GM23338 (cell line): ENCODE measurements around the gene TMEM236. TPM values are rescaled to one million over a fixed set of nuclear protein-coding genes. Genes with fewer than 3 reads are reported as not detected.

Experiments used
- ATAC-seq: fragments of 200-7000 bp; cut with Tn5 transposase; 3 replicates; pipeline ENCODE4 v1.9.1; 2020
- DNase-seq: peaks from one replicate; pipeline ENCODE4 v3.0.0-alpha.2; 2015; ENCODE audit warnings: low spot score
- H2AFZ ChIP-seq: fragments of 200-600 bp; sonication (generic); 2 replicates; pipeline ENCODE4 v1.8.0; 2016; ENCODE audit warnings: antibody characterized with exemption, mild to moderate bottlenecking, moderate library complexity
- H3F3A ChIP-seq: fragments of 200-600 bp; sonication (generic); replicated peaks from 2 replicates; pipeline ENCODE4 v1.8.0; 2017; ENCODE audit warnings: antibody characterized with exemption, mixed run types, low read depth
- H3K27ac ChIP-seq: fragments of 200-600 bp; sonication (generic); 2 replicates; pipeline ENCODE4 v1.6.1; 2016; ENCODE audit warnings: low read depth
- H3K27me3 ChIP-seq: fragments of 200-600 bp; sonication (generic); 2 replicates; pipeline ENCODE4 v1.8.0; 2016; ENCODE audit warnings: mild to moderate bottlenecking, mixed run types, moderate library complexity; ENCODE audit not compliant: insufficient read depth
- H3K36me3 ChIP-seq: fragments of 200-600 bp; sonication (generic); 2 replicates; pipeline ENCODE4 v1.8.0; 2016; ENCODE audit warnings: mild to moderate bottlenecking; ENCODE audit not compliant: insufficient read depth
- H3K4me1 ChIP-seq: fragments of 200-600 bp; sonication (generic); 2 replicates; pipeline ENCODE4 v1.8.0; 2016; ENCODE audit warnings: mild to moderate bottlenecking, moderate library complexity; ENCODE audit not compliant: insufficient read depth
- H3K4me2 ChIP-seq: fragments of 200-600 bp; sonication (generic); 2 replicates; pipeline ENCODE4 v1.7.1; 2017; ENCODE audit warnings: mixed run types
- H3K4me3 ChIP-seq: fragments of 200-600 bp; sonication (generic); 2 replicates; pipeline ENCODE4 v1.6.1; 2016; ENCODE audit warnings: mixed run types
- H3K79me2 ChIP-seq: fragments of 200-600 bp; sonication (generic); replicated peaks from 2 replicates; pipeline ENCODE4 v1.8.0; 2017; ENCODE audit warnings: mild to moderate bottlenecking; ENCODE audit not compliant: insufficient read depth
- H3K9me2 ChIP-seq: fragments of 200-600 bp; sonication (generic); 2 replicates; pipeline ENCODE4 v1.8.0; 2017; ENCODE audit not compliant: insufficient read depth
- H4K20me1 ChIP-seq: fragments of 200-600 bp; sonication (generic); replicated peaks from 2 replicates; pipeline ENCODE4 v1.8.0; 2017; ENCODE audit warnings: mild to moderate bottlenecking; ENCODE audit not compliant: insufficient read depth
- H3K27ac Mint-ChIP-seq: 2 replicates; pipeline ENCODE4 v1.8.0; 2020; ENCODE audit warnings: inconsistent platforms, mild to moderate bottlenecking, moderate library complexity, mixed read lengths
- H3K27me3 Mint-ChIP-seq: 3 replicates; pipeline ENCODE4 v1.8.0; 2022; ENCODE audit warnings: low read depth, mild to moderate bottlenecking, moderate library complexity, mixed read lengths, inconsistent platforms; ENCODE audit not compliant: insufficient read depth, poor library complexity
- H3K36me3 Mint-ChIP-seq: 3 replicates; pipeline ENCODE4 v1.8.0; 2021; ENCODE audit warnings: low read depth, mild to moderate bottlenecking, inconsistent platforms, moderate library complexity, mixed read lengths
- H3K4me1 Mint-ChIP-seq: 3 replicates; pipeline ENCODE4 v1.8.0; 2020; ENCODE audit warnings: mild to moderate bottlenecking, inconsistent platforms, mixed read lengths
- H3K4me3 Mint-ChIP-seq: 3 replicates; pipeline ENCODE4 v1.8.0; 2021; ENCODE audit warnings: moderate library complexity, mild to moderate bottlenecking, inconsistent platforms, mixed read lengths
- H3K9me3 Mint-ChIP-seq: 3 replicates; pipeline ENCODE4 v1.8.0; 2020; ENCODE audit warnings: moderate library complexity, mild to moderate bottlenecking, inconsistent platforms, mixed read lengths
- CREB1 ChIP-seq: fragments of 250-450 bp; sonication (Bioruptor Pico); IDR thresholded peaks from 2 replicates; pipeline ENCODE4 v1.5.0; 2020; ENCODE audit warnings: low read depth, mild to moderate bottlenecking, moderate library complexity
- EZH2 ChIP-seq: fragments of 200-600 bp; sonication (generic); IDR thresholded peaks from one replicate; pipeline ENCODE4 v1.8.0; 2017; ENCODE audit warnings: antibody characterized with exemption, mild to moderate bottlenecking, low read depth; ENCODE audit not compliant: unreplicated experiment
- EZH2phosphoT487 ChIP-seq: fragments of 200-600 bp; sonication (generic); IDR thresholded peaks from one replicate; pipeline ENCODE4 v1.8.1; 2018; ENCODE audit warnings: antibody characterized with exemption; ENCODE audit not compliant: unreplicated experiment
- JUNB ChIP-seq: IDR thresholded peaks from one replicate; pipeline ENCODE4 v1.6.1; 2016; ENCODE audit warnings: antibody characterized with exemption; ENCODE audit not compliant: unreplicated experiment
- NANOG ChIP-seq: IDR thresholded peaks from 2 replicates; pipeline ENCODE4 v1.6.1; 2016; ENCODE audit warnings: antibody characterized with exemption, borderline replicate concordance
- POLR2AphosphoS5 ChIP-seq: IDR thresholded peaks from 2 replicates; pipeline ENCODE4 v1.6.1; 2016; ENCODE audit warnings: antibody characterized with exemption, low read depth
- STAT1 ChIP-seq: IDR thresholded peaks from one replicate; pipeline ENCODE4 v1.6.1; 2016; ENCODE audit warnings: antibody characterized with exemption; ENCODE audit not compliant: unreplicated experiment
- ZNF114 ChIP-seq: fragments of 250-450 bp; sonication (Bioruptor Pico); IDR thresholded peaks from 2 replicates; pipeline ENCODE4 v1.5.0; 2020; ENCODE audit warnings: mild to moderate bottlenecking, moderate library complexity
- ZNF331 ChIP-seq: fragments of 250-450 bp; sonication (Bioruptor Pico); IDR thresholded peaks from 2 replicates; pipeline ENCODE4 v1.5.0; 2020; ENCODE audit warnings: low read depth, mild to moderate bottlenecking, moderate library complexity
- polyA plus RNA-seq: library from polyadenylated mRNA; unstranded; fragments of >200 nt; fragmentation: Nextera tagmentation; extraction: Ambion mirVana; gene quantifications from 2 replicates; pipeline ENCODE4 v1.2.1, GENCODE V29; 2016
- total RNA-seq: library from RNA; depleted of rRNA; stranded (reverse); fragments of >200 nt; shearing (Covaris generic); gene quantifications from 2 replicates; pipeline ENCODE4 v1.2.3, GENCODE V29; 2014
- TF ChIP-seq, protein P1 (sequence below), 2 experiments: fragments of 200-600 bp in 1 of 2; sonication (generic) in 1 of 2; conservative IDR thresholded peaks; 2 replicates each; pipeline versions ENCODE4 v1.5.1 to v1.6.1; 2016 to 2017; ENCODE audit warnings: antibody characterized with exemption in 2 of 2, low read depth in 2 of 2, mild to moderate bottlenecking in 2 of 2, moderate library complexity in 1 of 2
- TF ChIP-seq, protein P2 (sequence below): fragments of 250-450 bp; sonication (Bioruptor Pico); IDR thresholded peaks from 2 replicates; pipeline ENCODE4 v1.5.0; 2020; ENCODE audit warnings: mild to moderate bottlenecking, moderate library complexity
- TF ChIP-seq, protein P3 (sequence below): IDR thresholded peaks from one replicate; pipeline ENCODE4 v1.6.1; 2018; ENCODE audit warnings: antibody characterized with exemption; ENCODE audit not compliant: unreplicated experiment
- TF ChIP-seq, protein P4 (sequence below): IDR thresholded peaks from 2 replicates; pipeline ENCODE4 v1.6.1; 2016; ENCODE audit warnings: antibody characterized with exemption

The TMEM236 gene
- total and polyA plus RNA-seq, 2 experiments from 2014 or later, result 0.03 TPM

DNA sequence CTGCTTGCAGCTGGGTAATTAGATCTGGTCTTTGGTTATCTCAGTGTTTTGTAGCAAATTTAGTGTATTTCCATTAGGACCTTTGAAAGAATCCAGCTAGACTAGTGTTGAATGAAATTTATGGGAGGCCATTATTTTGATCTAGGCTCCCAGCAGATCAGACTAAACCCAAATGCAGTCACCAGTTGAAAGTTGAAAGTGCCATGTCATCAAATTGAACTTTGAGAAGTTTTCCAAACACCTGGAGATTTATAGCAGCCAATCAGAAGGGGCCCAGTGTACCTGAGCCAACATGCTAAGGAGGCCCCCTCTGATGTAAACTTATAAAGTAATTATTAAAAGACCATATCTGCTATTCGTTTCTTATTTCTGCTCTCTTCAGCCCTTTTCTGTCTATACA is 11.3 kb upstream of the TMEM236 start:
- DNase-seq (no peak), ATAC-seq (no peak)
- Histone ChIP-seq H3K36me3 (no peaks in the 10 kb centered on the region), H3K4me1 (no peaks in the 10 kb centered on the region), H2AFZ (no peak overlapping the region), H3K79me2 (no peaks in the 10 kb centered on the region), H3K27ac (no peak overlapping the region), H3F3A (no peaks in the 10 kb centered on the region), H3K27me3 (no peaks in the 10 kb centered on the region), H3K4me3 (no peak overlapping the region), H3K4me2 (no peak overlapping the region), H3K9me2 (no peaks in the 10 kb centered on the region), H4K20me1 (no peaks in the 10 kb centered on the region)
- no peaks in the 10 kb centered on the region for H3K9me3 Mint-ChIP-seq
- TF ChIP-seq EZH2, result no peak
- TF ChIP-seq CREB1, result no peak
- no peak for TF ChIP-seq EZH2phosphoT487
- TF ChIP-seq, protein P1, sequence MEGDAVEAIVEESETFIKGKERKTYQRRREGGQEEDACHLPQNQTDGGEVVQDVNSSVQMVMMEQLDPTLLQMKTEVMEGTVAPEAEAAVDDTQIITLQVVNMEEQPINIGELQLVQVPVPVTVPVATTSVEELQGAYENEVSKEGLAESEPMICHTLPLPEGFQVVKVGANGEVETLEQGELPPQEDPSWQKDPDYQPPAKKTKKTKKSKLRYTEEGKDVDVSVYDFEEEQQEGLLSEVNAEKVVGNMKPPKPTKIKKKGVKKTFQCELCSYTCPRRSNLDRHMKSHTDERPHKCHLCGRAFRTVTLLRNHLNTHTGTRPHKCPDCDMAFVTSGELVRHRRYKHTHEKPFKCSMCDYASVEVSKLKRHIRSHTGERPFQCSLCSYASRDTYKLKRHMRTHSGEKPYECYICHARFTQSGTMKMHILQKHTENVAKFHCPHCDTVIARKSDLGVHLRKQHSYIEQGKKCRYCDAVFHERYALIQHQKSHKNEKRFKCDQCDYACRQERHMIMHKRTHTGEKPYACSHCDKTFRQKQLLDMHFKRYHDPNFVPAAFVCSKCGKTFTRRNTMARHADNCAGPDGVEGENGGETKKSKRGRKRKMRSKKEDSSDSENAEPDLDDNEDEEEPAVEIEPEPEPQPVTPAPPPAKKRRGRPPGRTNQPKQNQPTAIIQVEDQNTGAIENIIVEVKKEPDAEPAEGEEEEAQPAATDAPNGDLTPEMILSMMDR (conservative IDR thresholded peaks at IDR 0.05; ENCODE audit: low read depth in 2 of 2), result no peak
- TF ChIP-seq STAT1, result no peak
- TF ChIP-seq, protein P2, sequence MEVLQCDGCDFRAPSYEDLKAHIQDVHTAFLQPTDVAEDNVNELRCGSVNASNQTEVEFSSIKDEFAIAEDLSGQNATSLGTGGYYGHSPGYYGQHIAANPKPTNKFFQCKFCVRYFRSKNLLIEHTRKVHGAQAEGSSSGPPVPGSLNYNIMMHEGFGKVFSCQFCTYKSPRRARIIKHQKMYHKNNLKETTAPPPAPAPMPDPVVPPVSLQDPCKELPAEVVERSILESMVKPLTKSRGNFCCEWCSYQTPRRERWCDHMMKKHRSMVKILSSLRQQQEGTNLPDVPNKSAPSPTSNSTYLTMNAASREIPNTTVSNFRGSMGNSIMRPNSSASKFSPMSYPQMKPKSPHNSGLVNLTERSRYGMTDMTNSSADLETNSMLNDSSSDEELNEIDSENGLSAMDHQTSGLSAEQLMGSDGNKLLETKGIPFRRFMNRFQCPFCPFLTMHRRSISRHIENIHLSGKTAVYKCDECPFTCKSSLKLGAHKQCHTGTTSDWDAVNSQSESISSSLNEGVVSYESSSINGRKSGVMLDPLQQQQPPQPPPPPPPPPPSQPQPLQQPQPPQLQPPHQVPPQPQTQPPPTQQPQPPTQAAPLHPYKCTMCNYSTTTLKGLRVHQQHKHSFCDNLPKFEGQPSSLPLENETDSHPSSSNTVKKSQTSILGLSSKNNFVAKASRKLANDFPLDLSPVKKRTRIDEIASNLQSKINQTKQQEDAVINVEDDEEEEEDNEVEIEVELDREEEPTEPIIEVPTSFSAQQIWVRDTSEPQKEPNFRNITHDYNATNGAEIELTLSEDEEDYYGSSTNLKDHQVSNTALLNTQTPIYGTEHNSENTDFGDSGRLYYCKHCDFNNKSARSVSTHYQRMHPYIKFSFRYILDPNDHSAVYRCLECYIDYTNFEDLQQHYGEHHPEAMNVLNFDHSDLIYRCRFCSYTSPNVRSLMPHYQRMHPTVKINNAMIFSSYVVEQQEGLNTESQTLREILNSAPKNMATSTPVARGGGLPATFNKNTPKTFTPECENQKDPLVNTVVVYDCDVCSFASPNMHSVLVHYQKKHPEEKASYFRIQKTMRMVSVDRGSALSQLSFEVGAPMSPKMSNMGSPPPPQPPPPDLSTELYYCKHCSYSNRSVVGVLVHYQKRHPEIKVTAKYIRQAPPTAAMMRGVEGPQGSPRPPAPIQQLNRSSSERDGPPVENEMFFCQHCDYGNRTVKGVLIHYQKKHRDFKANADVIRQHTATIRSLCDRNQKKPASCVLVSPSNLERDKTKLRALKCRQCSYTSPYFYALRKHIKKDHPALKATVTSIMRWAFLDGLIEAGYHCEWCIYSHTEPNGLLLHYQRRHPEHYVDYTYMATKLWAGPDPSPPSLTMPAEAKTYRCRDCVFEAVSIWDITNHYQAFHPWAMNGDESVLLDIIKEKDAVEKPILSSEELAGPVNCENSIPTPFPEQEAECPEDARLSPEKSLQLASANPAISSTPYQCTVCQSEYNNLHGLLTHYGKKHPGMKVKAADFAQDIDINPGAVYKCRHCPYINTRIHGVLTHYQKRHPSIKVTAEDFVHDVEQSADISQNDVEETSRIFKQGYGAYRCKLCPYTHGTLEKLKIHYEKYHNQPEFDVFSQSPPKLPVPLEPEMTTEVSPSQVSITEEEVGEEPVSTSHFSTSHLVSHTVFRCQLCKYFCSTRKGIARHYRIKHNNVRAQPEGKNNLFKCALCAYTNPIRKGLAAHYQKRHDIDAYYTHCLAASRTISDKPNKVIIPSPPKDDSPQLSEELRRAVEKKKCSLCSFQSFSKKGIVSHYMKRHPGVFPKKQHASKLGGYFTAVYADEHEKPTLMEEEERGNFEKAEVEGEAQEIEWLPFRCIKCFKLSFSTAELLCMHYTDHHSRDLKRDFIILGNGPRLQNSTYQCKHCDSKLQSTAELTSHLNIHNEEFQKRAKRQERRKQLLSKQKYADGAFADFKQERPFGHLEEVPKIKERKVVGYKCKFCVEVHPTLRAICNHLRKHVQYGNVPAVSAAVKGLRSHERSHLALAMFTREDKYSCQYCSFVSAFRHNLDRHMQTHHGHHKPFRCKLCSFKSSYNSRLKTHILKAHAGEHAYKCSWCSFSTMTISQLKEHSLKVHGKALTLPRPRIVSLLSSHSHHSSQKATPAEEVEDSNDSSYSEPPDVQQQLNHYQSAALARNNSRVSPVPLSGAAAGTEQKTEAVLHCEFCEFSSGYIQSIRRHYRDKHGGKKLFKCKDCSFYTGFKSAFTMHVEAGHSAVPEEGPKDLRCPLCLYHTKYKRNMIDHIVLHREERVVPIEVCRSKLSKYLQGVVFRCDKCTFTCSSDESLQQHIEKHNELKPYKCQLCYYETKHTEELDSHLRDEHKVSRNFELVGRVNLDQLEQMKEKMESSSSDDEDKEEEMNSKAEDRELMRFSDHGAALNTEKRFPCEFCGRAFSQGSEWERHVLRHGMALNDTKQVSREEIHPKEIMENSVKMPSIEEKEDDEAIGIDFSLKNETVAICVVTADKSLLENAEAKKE, result no peak
- no peak for TF ChIP-seq POLR2AphosphoS5
- TF ChIP-seq, protein P3, sequence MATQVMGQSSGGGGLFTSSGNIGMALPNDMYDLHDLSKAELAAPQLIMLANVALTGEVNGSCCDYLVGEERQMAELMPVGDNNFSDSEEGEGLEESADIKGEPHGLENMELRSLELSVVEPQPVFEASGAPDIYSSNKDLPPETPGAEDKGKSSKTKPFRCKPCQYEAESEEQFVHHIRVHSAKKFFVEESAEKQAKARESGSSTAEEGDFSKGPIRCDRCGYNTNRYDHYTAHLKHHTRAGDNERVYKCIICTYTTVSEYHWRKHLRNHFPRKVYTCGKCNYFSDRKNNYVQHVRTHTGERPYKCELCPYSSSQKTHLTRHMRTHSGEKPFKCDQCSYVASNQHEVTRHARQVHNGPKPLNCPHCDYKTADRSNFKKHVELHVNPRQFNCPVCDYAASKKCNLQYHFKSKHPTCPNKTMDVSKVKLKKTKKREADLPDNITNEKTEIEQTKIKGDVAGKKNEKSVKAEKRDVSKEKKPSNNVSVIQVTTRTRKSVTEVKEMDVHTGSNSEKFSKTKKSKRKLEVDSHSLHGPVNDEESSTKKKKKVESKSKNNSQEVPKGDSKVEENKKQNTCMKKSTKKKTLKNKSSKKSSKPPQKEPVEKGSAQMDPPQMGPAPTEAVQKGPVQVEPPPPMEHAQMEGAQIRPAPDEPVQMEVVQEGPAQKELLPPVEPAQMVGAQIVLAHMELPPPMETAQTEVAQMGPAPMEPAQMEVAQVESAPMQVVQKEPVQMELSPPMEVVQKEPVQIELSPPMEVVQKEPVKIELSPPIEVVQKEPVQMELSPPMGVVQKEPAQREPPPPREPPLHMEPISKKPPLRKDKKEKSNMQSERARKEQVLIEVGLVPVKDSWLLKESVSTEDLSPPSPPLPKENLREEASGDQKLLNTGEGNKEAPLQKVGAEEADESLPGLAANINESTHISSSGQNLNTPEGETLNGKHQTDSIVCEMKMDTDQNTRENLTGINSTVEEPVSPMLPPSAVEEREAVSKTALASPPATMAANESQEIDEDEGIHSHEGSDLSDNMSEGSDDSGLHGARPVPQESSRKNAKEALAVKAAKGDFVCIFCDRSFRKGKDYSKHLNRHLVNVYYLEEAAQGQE, result no peak
- TF ChIP-seq, protein P4, sequence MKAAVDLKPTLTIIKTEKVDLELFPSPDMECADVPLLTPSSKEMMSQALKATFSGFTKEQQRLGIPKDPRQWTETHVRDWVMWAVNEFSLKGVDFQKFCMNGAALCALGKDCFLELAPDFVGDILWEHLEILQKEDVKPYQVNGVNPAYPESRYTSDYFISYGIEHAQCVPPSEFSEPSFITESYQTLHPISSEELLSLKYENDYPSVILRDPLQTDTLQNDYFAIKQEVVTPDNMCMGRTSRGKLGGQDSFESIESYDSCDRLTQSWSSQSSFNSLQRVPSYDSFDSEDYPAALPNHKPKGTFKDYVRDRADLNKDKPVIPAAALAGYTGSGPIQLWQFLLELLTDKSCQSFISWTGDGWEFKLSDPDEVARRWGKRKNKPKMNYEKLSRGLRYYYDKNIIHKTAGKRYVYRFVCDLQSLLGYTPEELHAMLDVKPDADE, result no peak
- no peak for TF ChIP-seq ZNF331 (CRISPR knock-in tag)
- no peak for TF ChIP-seq JUNB
- TF ChIP-seq NANOG, result no peak
- TF ChIP-seq ZNF114, result no peak
- H3K27ac Mint-ChIP-seq, result no peak overlapping the region
- no peaks in the 10 kb centered on the region for H3K36me3 Mint-ChIP-seq
- no peak overlapping the region for H3K4me3 Mint-ChIP-seq
- no peaks in the 10 kb centered on the region for H3K27me3 Mint-ChIP-seq
- H3K4me1 Mint-ChIP-seq, result 0 out of 3 replicates have a peak, but pooled peaks cover 2% of the 10 kb centered on the region
